MM.1S (cell line): ENCODE data around the gene RNF113B.

Experiments
- DNase-seq: peaks from one replicate; pipeline ENCODE4 v3.0.0-alpha.2; 2015
- H2AFZ ChIP-seq: fragments of 300-600 bp; sonication (generic); 2 replicates; pipeline ENCODE4 v1.6.0; 2016; ENCODE audit warnings: antibody characterized with exemption, low read length
- H3F3A ChIP-seq: fragments of 300-600 bp; sonication (generic); 2 replicates; pipeline ENCODE4 v1.6.1; 2016; ENCODE audit warnings: mild to moderate bottlenecking, antibody characterized with exemption, low read length, moderate library complexity, mixed read lengths; ENCODE audit not compliant: insufficient read depth
- H3K27ac ChIP-seq: fragments of 300-600 bp; sonication (generic); 2 replicates; pipeline ENCODE4 v1.5.1; 2016; ENCODE audit warnings: mild to moderate bottlenecking, low read length
- H3K27me3 ChIP-seq: fragments of 300-600 bp; sonication (generic); replicated peaks from 2 replicates; pipeline ENCODE4 v1.6.0; 2016; ENCODE audit warnings: low read length; ENCODE audit not compliant: insufficient read depth
- H3K36me3 ChIP-seq: fragments of 300-600 bp; sonication (generic); replicated peaks from 2 replicates; pipeline ENCODE4 v1.6.1; 2016; ENCODE audit warnings: mild to moderate bottlenecking, low read length, mixed read lengths; ENCODE audit not compliant: insufficient read depth
- H3K4me1 ChIP-seq: fragments of 300-600 bp; sonication (generic); 2 replicates; pipeline ENCODE4 v1.6.1; 2016; ENCODE audit warnings: low read length, mixed read lengths
- H3K4me2 ChIP-seq: fragments of 300-600 bp; sonication (generic); 2 replicates; pipeline ENCODE4 v1.6.0; 2016; ENCODE audit warnings: low read depth, low read length
- H3K4me3 ChIP-seq: fragments of 300-600 bp; sonication (generic); 2 replicates; pipeline ENCODE4 v1.5.1; 2016; ENCODE audit warnings: low read length, mixed read lengths
- H3K79me2 ChIP-seq: fragments of 300-600 bp; sonication (generic); 2 replicates; pipeline ENCODE4 v1.6.1; 2016; ENCODE audit warnings: mixed run types, low read length, mixed read lengths
- H3K9ac ChIP-seq: fragments of 300-600 bp; sonication (generic); 2 replicates; pipeline ENCODE4 v1.6.1; 2016; ENCODE audit warnings: low read length, mixed read lengths
- H3K9me2 ChIP-seq: fragments of 300-600 bp; sonication (generic); replicated peaks from 2 replicates; pipeline ENCODE4 v1.6.1; 2016; ENCODE audit warnings: mild to moderate bottlenecking, low read length, mixed read lengths; ENCODE audit not compliant: insufficient read depth
- H3K9me3 ChIP-seq: fragments of 300-600 bp; sonication (generic); replicated peaks from 2 replicates; pipeline ENCODE4 v1.6.1; 2016; ENCODE audit warnings: mild to moderate bottlenecking, low read length, mixed read lengths; ENCODE audit not compliant: insufficient read depth
- H4K20me1 ChIP-seq: fragments of 300-600 bp; sonication (generic); 2 replicates; pipeline ENCODE4 v1.6.1; 2016; ENCODE audit warnings: mild to moderate bottlenecking, low read length, moderate library complexity, mixed read lengths; ENCODE audit not compliant: insufficient read depth
- EZH2 ChIP-seq: fragments of 300-600 bp; sonication (generic); optimal IDR thresholded peaks from 2 replicates; pipeline ENCODE3; 2017; ENCODE audit warnings: low read depth, mild to moderate bottlenecking, antibody characterized with exemption, low read length, mixed read lengths
- EZH2phosphoT487 ChIP-seq: fragments of 300-600 bp; sonication (generic); IDR thresholded peaks from 2 replicates; pipeline ENCODE4 v1.6.1; 2018; ENCODE audit warnings: antibody characterized with exemption, low read length
- TF ChIP-seq, protein P1 (sequence below): fragments of 300-600 bp; sonication (generic); IDR thresholded peaks from 2 replicates; pipeline ENCODE4 v1.5.1; 2016; ENCODE audit warnings: antibody characterized with exemption, low read length, mixed read lengths

Gene RNF113B

DNA sequence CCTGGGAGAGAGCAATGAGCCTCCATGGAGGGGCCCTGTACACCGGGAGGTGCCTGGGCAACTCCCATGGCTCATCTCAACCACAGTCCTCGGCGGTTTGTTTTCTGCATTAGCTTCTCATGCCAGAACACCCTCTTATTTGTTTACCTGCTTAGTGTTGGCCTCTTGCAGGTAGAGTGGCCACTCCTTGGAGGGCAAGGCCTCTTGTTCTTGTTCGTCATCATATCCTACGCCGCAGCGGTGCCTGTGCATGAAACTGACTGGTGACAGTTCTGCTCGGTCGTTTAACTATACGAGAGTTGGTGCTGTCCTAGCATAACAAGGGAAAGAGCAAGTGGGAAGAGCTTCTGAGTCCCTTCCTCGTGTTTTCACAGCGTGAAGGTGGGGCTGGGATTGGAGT, 40.5 kb upstream of the RNF113B start:
- no peak overlapping the region for H3K4me3 ChIP-seq
- H3K27me3 ChIP-seq, result no peaks in the 10 kb centered on the region
- H3K4me1 ChIP-seq, result no peaks in the 10 kb centered on the region
- H3F3A ChIP-seq, result no peaks in the 10 kb centered on the region
- no peak overlapping the region for H3K27ac ChIP-seq
- no peaks in the 10 kb centered on the region for H3K9me2 ChIP-seq
- no peak overlapping the region for H3K4me2 ChIP-seq
- no peaks in the 10 kb centered on the region for H3K79me2 ChIP-seq
- no peak for DNase-seq
- TF ChIP-seq EZH2phosphoT487 (no peak), EZH2 (no peak)
- TF ChIP-seq, protein P1, sequence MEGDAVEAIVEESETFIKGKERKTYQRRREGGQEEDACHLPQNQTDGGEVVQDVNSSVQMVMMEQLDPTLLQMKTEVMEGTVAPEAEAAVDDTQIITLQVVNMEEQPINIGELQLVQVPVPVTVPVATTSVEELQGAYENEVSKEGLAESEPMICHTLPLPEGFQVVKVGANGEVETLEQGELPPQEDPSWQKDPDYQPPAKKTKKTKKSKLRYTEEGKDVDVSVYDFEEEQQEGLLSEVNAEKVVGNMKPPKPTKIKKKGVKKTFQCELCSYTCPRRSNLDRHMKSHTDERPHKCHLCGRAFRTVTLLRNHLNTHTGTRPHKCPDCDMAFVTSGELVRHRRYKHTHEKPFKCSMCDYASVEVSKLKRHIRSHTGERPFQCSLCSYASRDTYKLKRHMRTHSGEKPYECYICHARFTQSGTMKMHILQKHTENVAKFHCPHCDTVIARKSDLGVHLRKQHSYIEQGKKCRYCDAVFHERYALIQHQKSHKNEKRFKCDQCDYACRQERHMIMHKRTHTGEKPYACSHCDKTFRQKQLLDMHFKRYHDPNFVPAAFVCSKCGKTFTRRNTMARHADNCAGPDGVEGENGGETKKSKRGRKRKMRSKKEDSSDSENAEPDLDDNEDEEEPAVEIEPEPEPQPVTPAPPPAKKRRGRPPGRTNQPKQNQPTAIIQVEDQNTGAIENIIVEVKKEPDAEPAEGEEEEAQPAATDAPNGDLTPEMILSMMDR, result no peak
- no peak overlapping the region for H2AFZ ChIP-seq
- H3K36me3 ChIP-seq, result no peaks in the 10 kb centered on the region
- H3K9ac ChIP-seq, result no peak overlapping the region
- H4K20me1 ChIP-seq, result no peaks in the 10 kb centered on the region
- H3K9me3 ChIP-seq, result no peaks in the 10 kb centered on the region

DNA sequence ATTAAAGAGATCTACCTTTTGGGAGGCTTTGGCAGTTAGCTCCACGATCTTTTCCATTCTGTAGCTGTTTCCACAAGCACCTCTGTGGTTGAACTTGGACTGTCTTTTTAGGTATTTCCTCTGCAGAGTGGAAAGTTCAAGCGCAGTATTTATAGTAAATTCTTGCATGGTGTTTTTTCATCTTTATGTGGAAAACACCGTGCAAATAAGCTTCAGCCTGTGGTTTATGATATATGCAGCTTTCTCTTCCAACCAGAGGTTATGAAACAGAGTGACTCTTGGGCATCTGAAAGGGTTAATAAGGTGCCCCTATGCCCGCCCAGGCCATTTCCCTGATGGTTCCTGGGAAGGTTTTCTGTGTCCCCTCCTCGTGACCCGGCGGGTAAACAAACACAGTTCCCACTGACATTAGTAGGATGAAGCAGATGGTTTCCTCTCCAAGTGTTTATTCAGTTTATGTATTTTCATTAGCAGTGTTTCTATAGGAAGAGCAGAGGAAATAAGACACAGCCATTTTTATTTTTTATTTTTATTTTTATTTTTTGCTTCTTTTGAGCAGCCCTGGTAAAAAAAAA, 39.7 kb upstream of the RNF113B start:
- Histone ChIP-seq H4K20me1 (no peaks in the 10 kb centered on the region), H3K9me2 (no peaks in the 10 kb centered on the region), H2AFZ (no peak overlapping the region), H3K9me3 (no peaks in the 10 kb centered on the region), H3K4me1 (no peaks in the 10 kb centered on the region), H3K27ac (no peak overlapping the region), H3K9ac (no peak overlapping the region), H3K4me3 (no peak overlapping the region), H3K4me2 (no peak overlapping the region), H3K27me3 (no peaks in the 10 kb centered on the region), H3K36me3 (no peaks in the 10 kb centered on the region), H3F3A (no peaks in the 10 kb centered on the region), H3K79me2 (no peaks in the 10 kb centered on the region)
- no peak for DNase-seq
- TF ChIP-seq, protein P1, result no peak
- no peak for TF ChIP-seq EZH2
- TF ChIP-seq EZH2phosphoT487, result no peak

DNA sequence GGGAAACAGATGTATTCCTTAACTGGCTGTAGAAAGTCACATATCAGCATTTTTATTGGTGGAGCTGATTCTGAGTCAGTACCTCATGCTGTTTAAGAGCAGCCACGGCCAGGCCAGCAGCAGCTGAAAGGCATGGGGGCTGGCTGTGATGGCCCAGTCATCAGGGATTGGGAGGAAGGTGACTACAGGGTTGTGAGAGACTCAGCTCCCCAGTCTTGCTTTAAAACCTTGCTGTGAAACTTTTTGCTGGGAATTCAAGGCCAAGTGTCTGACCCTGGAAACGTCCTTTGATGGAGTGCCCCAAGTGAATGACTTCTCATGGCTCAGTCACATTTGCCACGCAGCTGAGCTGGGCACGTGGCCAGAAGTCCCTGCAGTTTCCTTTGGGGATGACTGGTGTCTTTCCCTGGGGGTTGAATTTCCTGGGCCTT, 39.1 kb upstream of the RNF113B start:
- Histone ChIP-seq H3K27ac (no peak overlapping the region), H3K27me3 (no peaks in the 10 kb centered on the region), H3K9ac (no peak overlapping the region), H2AFZ (no peak overlapping the region), H4K20me1 (no peaks in the 10 kb centered on the region), H3K4me2 (no peak overlapping the region), H3K36me3 (no peaks in the 10 kb centered on the region), H3K9me2 (no peaks in the 10 kb centered on the region), H3K79me2 (no peaks in the 10 kb centered on the region), H3K9me3 (no peaks in the 10 kb centered on the region), H3K4me3 (no peak overlapping the region), H3F3A (no peaks in the 10 kb centered on the region), H3K4me1 (no peaks in the 10 kb centered on the region)
- TF ChIP-seq EZH2, result no peak
- TF ChIP-seq, protein P1, result no peak
- TF ChIP-seq EZH2phosphoT487, result no peak
- DNase-seq, result no peak
